Cardiac muscle cell (in vitro differentiated cells and primary cell): ENCODE measurements around the gene OSBPL5. TPM values are rescaled to one million over a fixed set of nuclear protein-coding genes. Genes with fewer than 3 reads are reported as not detected.
"Not testable (repeated sequence)": the region's sequence is repeated elsewhere in the genome, so short reads cannot be mapped to it uniquely, and the experiment has no call there.

Experiments
- DNase-seq, 2 donors: peaks; one replicate each; pipeline versions ENCODE4 v3.0.0 to v3.0.0-alpha.2; 2010 to 2017; ENCODE audit warnings: low read depth in 1 of 2, low spot score in 1 of 2
- H3K27ac ChIP-seq: fragments of 200-600 bp; sonication (generic); 2 replicates; pipeline ENCODE4 v1.5.1; 2016
- H3K27me3 ChIP-seq: fragments of 200-600 bp; sonication (generic); 2 replicates; pipeline ENCODE4 v1.6.0; 2016; ENCODE audit warnings: control low read depth
- H3K36me3 ChIP-seq: fragments of 200-600 bp; sonication (generic); 2 replicates; pipeline ENCODE4 v1.5.1; 2016; ENCODE audit warnings: control low read depth
- H3K4me1 ChIP-seq: fragments of 200-600 bp; sonication (generic); 2 replicates; pipeline ENCODE4 v1.8.1; 2017; ENCODE audit warnings: low read depth, mild to moderate bottlenecking, mixed run types
- H3K4me3 ChIP-seq: fragments of 200-600 bp; sonication (generic); 2 replicates; pipeline ENCODE4 v1.5.1; 2016; ENCODE audit warnings: mild to moderate bottlenecking
- H3K9me3 ChIP-seq: fragments of 200-600 bp; sonication (generic); 2 replicates; pipeline ENCODE4 v1.5.1; 2017; ENCODE audit warnings: low read depth, mild to moderate bottlenecking, control low read depth
- polyA plus RNA-seq: library from polyadenylated mRNA; unstranded; fragments of >200 nt; fragmentation: Nextera tagmentation; extraction: Ambion mirVana; gene quantifications from 2 replicates; pipeline ENCODE4 v1.2.1, GENCODE V29; 2016
- total RNA-seq: library from RNA; depleted of rRNA; stranded (reverse); fragments of >200 nt; gene quantifications from 2 replicates; pipeline ENCODE4 v1.2.3, GENCODE V29; 2016
- TF ChIP-seq, protein P1 (sequence below): IDR thresholded peaks from 2 replicates; pipeline ENCODE4 v1.5.1; 2012; ENCODE audit warnings: low read depth, mild to moderate bottlenecking, low read length

Gene OSBPL5
- total and polyA plus RNA-seq, 2 experiments from 2014 or later: 20.9 to 33.9 TPM

DNA sequence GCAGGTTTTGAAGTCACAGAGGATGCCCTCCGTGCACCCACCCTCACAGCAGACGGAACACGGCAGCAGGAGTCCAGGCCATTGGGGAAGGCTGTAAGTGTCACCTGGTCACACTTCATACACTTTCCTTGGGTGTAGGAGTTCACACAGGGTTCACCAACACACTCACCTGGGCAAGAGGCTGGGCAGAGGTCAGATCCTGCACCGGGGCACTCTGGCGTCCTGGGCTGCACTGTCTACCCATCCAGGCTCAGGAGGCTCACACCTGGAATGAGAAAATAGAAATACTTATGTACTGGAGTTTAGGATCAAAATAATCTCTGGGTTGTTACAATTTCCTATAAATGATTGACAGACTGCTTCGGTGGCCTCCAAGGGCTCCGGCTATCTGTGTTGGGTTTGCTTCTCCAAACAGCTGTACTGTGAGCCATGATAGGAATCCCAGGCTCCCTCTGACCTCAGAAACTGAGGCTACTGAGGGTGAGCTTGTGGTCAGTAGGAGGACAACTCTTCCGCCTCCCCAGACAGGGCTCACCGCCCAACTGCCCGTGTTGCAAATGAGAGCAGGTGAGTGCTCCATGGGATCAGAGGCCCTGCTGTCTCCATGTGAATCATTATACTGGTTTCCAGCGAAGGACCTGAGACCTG is 87.8 kb downstream of the OSBPL5 start:
- Histone ChIP-seq H3K4me3 (no peak overlapping the region), H3K36me3 (no peaks in the 10 kb centered on the region), H3K27me3 (no peaks in the 10 kb centered on the region), H3K27ac (no peak overlapping the region), H3K4me1 (no peaks in the 10 kb centered on the region), H3K9me3 (no peaks in the 10 kb centered on the region)
- DNase-seq: no peak
- TF ChIP-seq, protein P1, sequence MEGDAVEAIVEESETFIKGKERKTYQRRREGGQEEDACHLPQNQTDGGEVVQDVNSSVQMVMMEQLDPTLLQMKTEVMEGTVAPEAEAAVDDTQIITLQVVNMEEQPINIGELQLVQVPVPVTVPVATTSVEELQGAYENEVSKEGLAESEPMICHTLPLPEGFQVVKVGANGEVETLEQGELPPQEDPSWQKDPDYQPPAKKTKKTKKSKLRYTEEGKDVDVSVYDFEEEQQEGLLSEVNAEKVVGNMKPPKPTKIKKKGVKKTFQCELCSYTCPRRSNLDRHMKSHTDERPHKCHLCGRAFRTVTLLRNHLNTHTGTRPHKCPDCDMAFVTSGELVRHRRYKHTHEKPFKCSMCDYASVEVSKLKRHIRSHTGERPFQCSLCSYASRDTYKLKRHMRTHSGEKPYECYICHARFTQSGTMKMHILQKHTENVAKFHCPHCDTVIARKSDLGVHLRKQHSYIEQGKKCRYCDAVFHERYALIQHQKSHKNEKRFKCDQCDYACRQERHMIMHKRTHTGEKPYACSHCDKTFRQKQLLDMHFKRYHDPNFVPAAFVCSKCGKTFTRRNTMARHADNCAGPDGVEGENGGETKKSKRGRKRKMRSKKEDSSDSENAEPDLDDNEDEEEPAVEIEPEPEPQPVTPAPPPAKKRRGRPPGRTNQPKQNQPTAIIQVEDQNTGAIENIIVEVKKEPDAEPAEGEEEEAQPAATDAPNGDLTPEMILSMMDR: no peak

DNA sequence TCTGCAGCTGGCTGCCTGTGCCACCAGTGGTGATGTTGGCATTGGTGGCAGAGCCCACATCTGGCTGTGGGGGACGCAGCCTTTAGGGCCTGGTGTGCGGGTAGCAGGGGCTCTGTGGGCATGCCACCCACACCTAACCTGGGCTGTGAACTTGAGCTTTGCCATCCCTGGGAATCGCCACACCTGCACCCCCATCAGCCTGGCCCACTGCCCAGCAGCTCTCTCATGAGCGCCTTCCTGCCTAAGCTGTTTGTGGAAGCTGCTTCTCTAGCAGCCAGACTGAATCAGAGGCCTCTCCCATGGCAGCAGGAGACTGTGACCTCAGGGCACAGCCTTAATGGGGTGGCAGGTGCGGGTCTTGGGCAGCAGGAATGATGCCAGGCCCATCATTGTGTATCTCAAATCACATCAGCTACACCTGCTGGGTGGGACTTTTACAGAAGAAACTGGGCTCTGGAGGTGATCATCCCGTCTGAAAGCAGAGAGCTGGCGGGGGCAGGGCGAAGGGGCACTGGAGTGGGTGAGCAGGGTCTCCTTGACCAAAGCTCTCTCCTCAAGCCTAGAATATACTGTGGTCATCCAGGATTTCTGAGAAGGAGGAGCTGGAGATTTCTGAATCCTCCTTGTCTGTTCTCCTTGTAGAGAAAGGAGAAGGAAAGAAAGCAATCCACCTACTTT is 90.1 kb downstream of the OSBPL5 start:
- no peak overlapping the region for H3K4me3 ChIP-seq
- no peaks in the 10 kb centered on the region for H3K4me1 ChIP-seq
- H3K27ac ChIP-seq: no peak overlapping the region
- no peak for DNase-seq
- no peaks in the 10 kb centered on the region for H3K27me3 ChIP-seq
- H3K36me3 ChIP-seq: no peaks in the 10 kb centered on the region
- H3K9me3 ChIP-seq: no peaks in the 10 kb centered on the region
- TF ChIP-seq, protein P1: no peak

DNA sequence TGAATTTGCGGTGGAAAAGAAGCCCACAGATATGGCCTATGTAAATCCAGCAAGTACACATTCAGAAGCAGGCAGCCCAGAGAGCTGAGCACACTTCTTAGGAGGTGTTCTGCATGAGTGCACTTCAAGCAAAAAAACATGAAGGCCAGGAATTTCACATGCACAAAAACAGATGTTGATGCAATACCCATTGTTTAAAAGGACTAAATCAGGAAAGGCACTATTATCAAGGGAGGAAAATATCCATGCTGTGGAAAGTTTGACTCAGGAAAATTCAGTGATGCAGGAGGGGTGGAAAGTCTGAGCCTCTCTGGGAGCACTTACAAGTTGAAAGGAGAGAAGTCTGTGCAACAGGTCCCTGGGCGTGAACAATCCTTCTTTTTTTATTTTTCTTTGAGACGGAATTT is 92.1 kb downstream of the OSBPL5 start:
- Histone ChIP-seq H3K27ac (no peak overlapping the region), H3K36me3 (no peaks in the 10 kb centered on the region), H3K27me3 (no peaks in the 10 kb centered on the region), H3K4me3 (no peak overlapping the region), H3K4me1 (no peaks in the 10 kb centered on the region), H3K9me3 (no peaks in the 10 kb centered on the region)
- DNase-seq: peak in 1 of 2 donors; percentile 83
- TF ChIP-seq, protein P1: no peak

DNA sequence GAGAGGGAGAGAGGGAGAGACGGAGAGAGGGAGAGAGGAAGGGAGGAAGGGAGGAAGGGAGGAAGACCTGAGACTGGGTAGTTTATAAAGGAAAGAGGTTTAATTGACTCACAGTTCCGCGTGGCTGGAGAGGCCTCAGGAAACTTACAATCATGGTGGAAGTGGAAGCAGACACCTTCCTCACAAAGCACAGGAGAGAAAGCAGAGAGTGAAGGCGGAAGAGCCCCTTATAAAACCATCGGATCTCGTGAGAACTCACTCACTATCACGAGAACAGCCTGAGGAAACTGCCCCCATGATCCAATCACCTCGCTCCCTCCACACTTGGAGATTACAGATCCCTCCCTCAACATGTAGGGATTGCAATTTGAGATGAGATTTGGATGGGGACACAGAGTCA is 95.7 kb downstream of the OSBPL5 start:
- no peak for DNase-seq
- Histone ChIP-seq H3K27me3 (no peaks in the 10 kb centered on the region), H3K36me3 (no peaks in the 10 kb centered on the region), H3K9me3 (no peaks in the 10 kb centered on the region), H3K4me3 (no peak overlapping the region), H3K4me1 (no peaks in the 10 kb centered on the region), H3K27ac (no peak overlapping the region)
- TF ChIP-seq, protein P1: no peak

DNA sequence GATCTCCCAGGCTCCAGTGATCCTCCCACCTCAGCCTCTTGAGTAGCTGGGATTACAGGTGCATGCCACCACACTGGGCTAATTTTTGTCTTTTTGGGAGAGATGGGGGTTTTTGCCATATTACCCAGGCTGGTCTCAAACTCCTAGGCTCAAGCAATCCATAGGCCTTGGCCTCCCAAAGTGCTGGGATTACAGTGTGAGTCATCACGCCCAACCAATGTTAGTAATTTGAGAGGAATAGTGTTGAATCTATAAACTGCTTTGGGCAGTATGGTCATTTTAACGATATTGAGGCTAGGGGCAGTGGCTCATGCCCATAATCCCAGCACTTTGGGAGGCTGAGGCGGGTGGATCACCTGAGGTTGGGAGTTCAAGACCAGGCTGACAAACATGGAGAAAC is 98.8 kb downstream of the OSBPL5 start:
- not testable (repeated sequence) for H3K27ac ChIP-seq, DNase-seq, H3K27me3 ChIP-seq, H3K9me3 ChIP-seq, H3K4me3 ChIP-seq, H3K4me1 ChIP-seq, H3K36me3 ChIP-seq

DNA sequence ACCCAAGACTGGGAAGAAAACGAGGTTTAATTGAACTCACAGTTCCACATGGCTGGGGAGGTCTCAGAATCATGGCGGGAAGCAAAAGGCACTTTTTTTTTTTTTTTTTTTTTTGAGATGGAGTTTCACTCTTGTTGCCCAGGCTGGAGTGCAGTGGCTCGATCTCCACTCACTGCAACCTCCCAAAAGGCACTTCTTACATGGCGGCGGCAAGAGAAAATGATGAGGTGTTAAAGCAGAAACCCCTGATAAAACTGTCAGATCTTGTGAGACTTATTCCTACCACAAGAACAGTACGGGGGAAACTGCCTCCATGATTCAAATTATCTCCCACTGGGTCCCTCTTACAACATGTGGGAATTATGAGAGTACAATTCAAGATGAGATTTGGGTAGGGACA is 100.4 kb downstream of the OSBPL5 start:
- not testable (repeated sequence) for DNase-seq, H3K27ac ChIP-seq, H3K4me3 ChIP-seq, H3K27me3 ChIP-seq, H3K9me3 ChIP-seq, H3K36me3 ChIP-seq, H3K4me1 ChIP-seq

DNA sequence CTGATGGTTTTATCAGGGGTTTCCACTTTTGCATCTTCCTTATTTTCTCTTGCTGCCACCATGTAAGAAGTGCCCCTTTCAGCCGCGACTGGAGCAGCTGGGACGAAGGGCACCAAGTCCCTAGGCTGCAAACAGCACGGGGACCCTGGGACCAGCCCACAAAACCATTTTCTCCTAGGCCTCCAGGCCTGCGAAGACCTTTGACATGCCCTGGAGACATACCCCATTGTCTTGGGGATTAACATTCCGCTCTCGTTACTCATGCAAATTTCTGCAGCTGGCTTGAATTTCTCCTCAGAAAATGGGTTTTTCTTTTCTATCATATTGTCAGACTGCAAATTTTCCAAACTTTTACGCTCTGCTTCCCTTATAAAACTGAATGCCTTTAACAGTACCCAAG is 101.2 kb downstream of the OSBPL5 start:
- H3K27ac ChIP-seq, H3K4me3 ChIP-seq, H3K9me3 ChIP-seq, H3K36me3 ChIP-seq, H3K27me3 ChIP-seq, H3K4me1 ChIP-seq, DNase-seq: not testable (repeated sequence)

DNA sequence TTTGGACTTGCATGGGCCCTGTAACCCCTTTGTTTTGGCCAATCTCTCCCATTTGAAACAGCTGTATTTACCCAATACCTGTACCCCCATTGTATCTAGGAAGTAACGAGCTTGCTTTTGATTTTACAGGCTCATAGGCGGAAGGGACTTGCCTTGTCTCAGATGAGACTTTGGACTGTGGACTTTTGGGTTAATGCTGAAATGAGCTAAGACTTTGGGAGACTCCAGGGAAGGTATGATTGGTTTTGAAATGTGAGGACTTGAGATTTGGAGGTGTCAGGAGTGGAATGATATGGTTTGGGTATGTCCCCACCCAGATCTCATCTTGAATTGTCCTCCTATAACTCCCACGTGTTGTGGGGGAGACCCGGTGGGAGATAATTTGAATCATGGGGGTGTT is 101.7 kb downstream of the OSBPL5 start:
- not testable (repeated sequence) for H3K36me3 ChIP-seq, H3K27ac ChIP-seq, H3K4me3 ChIP-seq, DNase-seq, H3K4me1 ChIP-seq, H3K9me3 ChIP-seq, H3K27me3 ChIP-seq
